OCI-LY1 (cell line): Measurements from ENCODE around the gene GPR149.

Source experiments
- H2AFZ ChIP-seq: fragments of 200-600 bp; sonication (generic), shearing (Covaris generic); 2 replicates; pipeline ENCODE4 v1.6.0; 2014; ENCODE audit warnings: antibody characterized with exemption, mild to moderate bottlenecking, low read length
- H3F3A ChIP-seq: fragments of 200-600 bp; sonication (generic), shearing (Covaris generic); 2 replicates; pipeline ENCODE4 v1.6.0; 2014; ENCODE audit warnings: mild to moderate bottlenecking, antibody characterized with exemption, low read length, moderate library complexity; ENCODE audit not compliant: insufficient read depth
- H3K27ac ChIP-seq: fragments of 200-600 bp; sonication (generic); 2 replicates; pipeline ENCODE4 v1.5.1; 2014; ENCODE audit warnings: low read length, mixed run types, mild to moderate bottlenecking, low read depth; ENCODE audit not compliant: poor library complexity, severe bottlenecking
- H3K27me3 ChIP-seq: fragments of 200-600 bp; sonication (generic); 2 replicates; pipeline ENCODE4 v1.6.0; 2014; ENCODE audit warnings: antibody characterized with exemption, mild to moderate bottlenecking, low read length, moderate library complexity; ENCODE audit not compliant: insufficient read depth
- H3K36me3 ChIP-seq: fragments of 200-600 bp; sonication (generic); 2 replicates; pipeline ENCODE4 v1.6.1; 2014; ENCODE audit warnings: mild to moderate bottlenecking, antibody characterized with exemption, low read length, moderate library complexity, mixed read lengths; ENCODE audit not compliant: insufficient read depth
- H3K4me1 ChIP-seq: fragments of 200-600 bp; sonication (generic); 2 replicates; pipeline ENCODE4 v1.5.1; 2014; ENCODE audit warnings: mild to moderate bottlenecking, low read length, moderate library complexity; ENCODE audit not compliant: insufficient read depth, severe bottlenecking
- H3K4me2 ChIP-seq: fragments of 200-600 bp; sonication (generic), shearing (Covaris generic); 2 replicates; pipeline ENCODE4 v1.6.1; 2014; ENCODE audit warnings: low read length
- H3K4me3 ChIP-seq: fragments of 200-600 bp; sonication (generic); 2 replicates; pipeline ENCODE4 v1.5.1; 2014; ENCODE audit warnings: low read length, low read depth, mild to moderate bottlenecking, mixed read lengths; ENCODE audit not compliant: poor library complexity, severe bottlenecking
- H3K79me2 ChIP-seq: fragments of 200-600 bp; shearing (Covaris generic); 2 replicates; pipeline ENCODE4 v1.6.1; 2016; ENCODE audit warnings: mixed run types, low read length, mixed read lengths; ENCODE audit not compliant: insufficient read depth
- H3K9ac ChIP-seq: fragments of 200-600 bp; sonication (generic), shearing (Covaris generic); 2 replicates; pipeline ENCODE4 v1.6.1; 2014; ENCODE audit warnings: mild to moderate bottlenecking, low read length, mixed read lengths
- H3K9me2 ChIP-seq: fragments of 200-600 bp; sonication (generic), shearing (Covaris generic); 2 replicates; pipeline ENCODE4 v1.6.1; 2014; ENCODE audit warnings: low read depth, mild to moderate bottlenecking, low read length, mixed read lengths
- H3K9me3 ChIP-seq: fragments of 200-600 bp; shearing (Covaris generic); 2 replicates; pipeline ENCODE4 v1.6.1; 2014; ENCODE audit warnings: low read length, mixed read lengths
- H4K20me1 ChIP-seq: fragments of 200-600 bp; sonication (generic), shearing (Covaris generic); 2 replicates; pipeline ENCODE4 v1.6.0; 2016; ENCODE audit warnings: mild to moderate bottlenecking, low read length; ENCODE audit not compliant: insufficient read depth
- EZH2 ChIP-seq: fragments of 200-600 bp; sonication (generic), shearing (Covaris generic); IDR thresholded peaks from 2 replicates; pipeline ENCODE4 v1.8.0; 2017; ENCODE audit warnings: borderline replicate concordance, mixed run types, mild to moderate bottlenecking, antibody characterized with exemption, low read length, moderate library complexity, mixed read lengths
- TF ChIP-seq, protein P1 (sequence below): fragments of 200-600 bp; sonication (generic), shearing (Covaris generic); IDR thresholded peaks from 2 replicates; pipeline ENCODE4 v1.5.1; 2017; ENCODE audit warnings: mild to moderate bottlenecking, antibody characterized with exemption, low read length, moderate library complexity, mixed read lengths

Gene GPR149

GRCh38 chr3:154349223-154349622 lies 80.8 kb downstream of the GPR149 start:
- Histone ChIP-seq H3K36me3 (no peaks in the 10 kb centered on the region), H3K79me2 (no peaks in the 10 kb centered on the region), H3K9me2 (no peaks in the 10 kb centered on the region), H4K20me1 (no peaks in the 10 kb centered on the region), H3K4me1 (no peaks in the 10 kb centered on the region), H2AFZ (no peak overlapping the region), H3K9me3 (no peaks in the 10 kb centered on the region), H3K4me2 (no peak overlapping the region), H3F3A (no peaks in the 10 kb centered on the region), H3K9ac (no peak overlapping the region), H3K27ac (no peak overlapping the region), H3K4me3 (no peak overlapping the region), H3K27me3 (no peaks in the 10 kb centered on the region)
- TF ChIP-seq EZH2, result no peak
- TF ChIP-seq, protein P1, sequence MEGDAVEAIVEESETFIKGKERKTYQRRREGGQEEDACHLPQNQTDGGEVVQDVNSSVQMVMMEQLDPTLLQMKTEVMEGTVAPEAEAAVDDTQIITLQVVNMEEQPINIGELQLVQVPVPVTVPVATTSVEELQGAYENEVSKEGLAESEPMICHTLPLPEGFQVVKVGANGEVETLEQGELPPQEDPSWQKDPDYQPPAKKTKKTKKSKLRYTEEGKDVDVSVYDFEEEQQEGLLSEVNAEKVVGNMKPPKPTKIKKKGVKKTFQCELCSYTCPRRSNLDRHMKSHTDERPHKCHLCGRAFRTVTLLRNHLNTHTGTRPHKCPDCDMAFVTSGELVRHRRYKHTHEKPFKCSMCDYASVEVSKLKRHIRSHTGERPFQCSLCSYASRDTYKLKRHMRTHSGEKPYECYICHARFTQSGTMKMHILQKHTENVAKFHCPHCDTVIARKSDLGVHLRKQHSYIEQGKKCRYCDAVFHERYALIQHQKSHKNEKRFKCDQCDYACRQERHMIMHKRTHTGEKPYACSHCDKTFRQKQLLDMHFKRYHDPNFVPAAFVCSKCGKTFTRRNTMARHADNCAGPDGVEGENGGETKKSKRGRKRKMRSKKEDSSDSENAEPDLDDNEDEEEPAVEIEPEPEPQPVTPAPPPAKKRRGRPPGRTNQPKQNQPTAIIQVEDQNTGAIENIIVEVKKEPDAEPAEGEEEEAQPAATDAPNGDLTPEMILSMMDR, result no peak

GRCh38 chr3:154345422-154346122 lies 84.4 kb downstream of the GPR149 start:
- no peak overlapping the region for H3K4me2 ChIP-seq
- H2AFZ ChIP-seq, result no peak overlapping the region
- no peaks in the 10 kb centered on the region for H3K36me3 ChIP-seq
- H3F3A ChIP-seq, result no peaks in the 10 kb centered on the region
- no peak overlapping the region for H3K27ac ChIP-seq
- no peaks in the 10 kb centered on the region for H3K4me1 ChIP-seq
- H3K9me3 ChIP-seq, result no peaks in the 10 kb centered on the region
- H3K9me2 ChIP-seq, result no peaks in the 10 kb centered on the region
- no peak overlapping the region for H3K9ac ChIP-seq
- H3K79me2 ChIP-seq, result no peaks in the 10 kb centered on the region
- no peaks in the 10 kb centered on the region for H4K20me1 ChIP-seq
- H3K27me3 ChIP-seq, result no peaks in the 10 kb centered on the region; the same call in 1 of the 2 replicates
- no peak for TF ChIP-seq EZH2
- H3K4me3 ChIP-seq, result no peak overlapping the region

DNA sequence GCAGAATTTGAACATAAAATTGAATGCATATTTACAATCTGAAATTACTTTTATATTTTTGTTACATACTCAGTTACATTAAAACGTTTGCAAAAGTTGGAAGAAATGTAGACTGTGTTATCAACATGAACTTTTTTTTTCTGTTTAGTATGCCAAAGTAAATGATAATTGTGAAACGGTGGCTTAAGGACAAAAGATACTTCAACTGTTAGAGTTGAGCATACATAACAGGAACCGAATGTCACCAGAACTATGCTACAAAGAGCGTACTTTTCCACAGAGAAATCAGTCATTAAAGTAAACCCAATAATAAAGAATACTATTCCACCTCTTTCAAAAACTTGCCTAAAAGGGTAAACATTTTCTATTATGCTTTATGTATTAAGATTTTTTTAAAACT lies 91.4 kb downstream of the GPR149 start:
- H3K4me2 ChIP-seq, result no peak overlapping the region
- H3K9me3 ChIP-seq, result no peaks in the 10 kb centered on the region
- no peak overlapping the region for H2AFZ ChIP-seq
- no peak overlapping the region for H3K27ac ChIP-seq
- no peaks in the 10 kb centered on the region for H3K4me1 ChIP-seq
- no peaks in the 10 kb centered on the region for H4K20me1 ChIP-seq
- no peak overlapping the region for H3K4me3 ChIP-seq
- no peaks in the 10 kb centered on the region for H3K36me3 ChIP-seq
- no peaks in the 10 kb centered on the region; the same call in 1 of the 2 replicates for H3K27me3 ChIP-seq
- no peaks in the 10 kb centered on the region for H3F3A ChIP-seq
- H3K9ac ChIP-seq, result no peak overlapping the region
- TF ChIP-seq EZH2, result no peak
- TF ChIP-seq, protein P1, result no peak
- H3K9me2 ChIP-seq, result no peaks in the 10 kb centered on the region
- H3K79me2 ChIP-seq, result no peaks in the 10 kb centered on the region

DNA sequence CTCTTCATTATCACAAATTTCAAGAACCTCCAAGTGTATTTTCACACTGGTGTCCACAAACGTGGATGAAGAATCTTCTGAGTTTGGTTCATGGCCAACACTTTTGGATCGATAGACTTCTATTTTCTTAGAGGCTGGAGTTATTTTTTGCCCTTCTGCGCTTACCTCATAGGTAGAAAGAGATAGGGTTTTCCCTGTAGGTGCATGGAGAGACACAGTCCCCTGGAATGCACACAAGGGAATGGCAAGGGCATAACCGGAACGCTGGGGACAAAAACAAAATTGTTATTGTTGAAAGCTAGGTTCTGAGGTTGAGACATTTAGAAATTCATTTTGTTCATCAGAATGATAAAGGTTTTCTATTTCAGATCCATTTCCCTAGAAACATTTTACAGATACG lies 92.0 kb downstream of the GPR149 start:
- H3K36me3 ChIP-seq, result no peaks in the 10 kb centered on the region
- H3K9ac ChIP-seq, result no peak overlapping the region
- no peaks in the 10 kb centered on the region for H3K79me2 ChIP-seq
- H3K9me3 ChIP-seq, result no peaks in the 10 kb centered on the region
- H3F3A ChIP-seq, result no peaks in the 10 kb centered on the region
- no peaks in the 10 kb centered on the region for H3K27me3 ChIP-seq
- H3K4me3 ChIP-seq, result no peak overlapping the region
- H3K27ac ChIP-seq, result no peak overlapping the region
- no peak overlapping the region for H2AFZ ChIP-seq
- H3K9me2 ChIP-seq, result no peaks in the 10 kb centered on the region
- H4K20me1 ChIP-seq, result no peaks in the 10 kb centered on the region
- TF ChIP-seq EZH2, result no peak
- TF ChIP-seq, protein P1, result no peak
- H3K4me1 ChIP-seq, result no peaks in the 10 kb centered on the region
- no peak overlapping the region for H3K4me2 ChIP-seq
